CD14-positive monocyte (primary cell): ENCODE measurements around the gene E2F2. TPM values are rescaled to one million over a fixed set of nuclear protein-coding genes. Genes with fewer than 3 reads are reported as not detected.

Experiments used
- DNase-seq, 3 donors: peaks; one replicate each; pipeline ENCODE4 v3.0.0-alpha.2; 2011 to 2022
- H2AFZ ChIP-seq: 2 replicates; pipeline ENCODE4 v1.6.0; 2012; ENCODE audit warnings: mild to moderate bottlenecking, low read depth, low read length, inconsistent platforms; ENCODE audit not compliant: insufficient read depth, poor library complexity, severe bottlenecking
- H3K27ac ChIP-seq, 2 donors: 1 replicate in 1 of 2; 2 replicates in 1 of 2; pipeline ENCODE4 v1.5.1; 2012 to 2013; ENCODE audit warnings: low read length in 2 of 2, control low read depth in 1 of 2, inconsistent platforms in 1 of 2, low read depth in 1 of 2, mild to moderate bottlenecking in 1 of 2
- H3K27me3 ChIP-seq, 2 donors: one replicate each; pipeline versions ENCODE4 v1.6.0 to v1.6.1; 2011 to 2013; ENCODE audit warnings: low read length in 2 of 2; ENCODE audit not compliant: control insufficient read depth in 2 of 2, insufficient read depth in 2 of 2
- H3K36me3 ChIP-seq, 2 donors: replicated peaks in 1 of 2; 1 replicate in 1 of 2; 2 replicates in 1 of 2; pipeline versions ENCODE4 v1.5.1 to v1.6.1; 2012 to 2013; ENCODE audit warnings: low read length in 2 of 2, control low read depth in 1 of 2, inconsistent platforms in 1 of 2, mild to moderate bottlenecking in 1 of 2; ENCODE audit not compliant: insufficient read depth in 2 of 2, control insufficient read depth in 1 of 2
- H3K4me1 ChIP-seq, 2 donors: 1 replicate in 1 of 2; 2 replicates in 1 of 2; pipeline versions ENCODE4 v1.5.1 to v1.6.1; 2012 to 2013; ENCODE audit warnings: low read length in 2 of 2, control low read depth in 1 of 2, inconsistent platforms in 1 of 2, mild to moderate bottlenecking in 1 of 2, moderate library complexity in 1 of 2; ENCODE audit not compliant: insufficient read depth in 2 of 2, control insufficient read depth in 1 of 2
- H3K4me2 ChIP-seq: replicated peaks from 2 replicates; pipeline ENCODE3; 2012; ENCODE audit warnings: low read length, moderate library complexity, mild to moderate bottlenecking; ENCODE audit not compliant: poor library complexity, severe bottlenecking; ENCODE audit errors: extremely low read depth
- H3K4me3 ChIP-seq, 3 experiments: fragments of 200-600 bp in 1 of 3; sonication (generic) in 1 of 3; replicated peaks in 1 of 3; 1 replicate in 2 of 3; 2 replicates in 1 of 3; pipeline ENCODE4 v1.5.1; 2011 to 2013; ENCODE audit warnings: low read length in 3 of 3, mild to moderate bottlenecking in 3 of 3, control low read depth in 2 of 3, low read depth in 2 of 3, inconsistent platforms in 1 of 3, moderate library complexity in 1 of 3
- H3K79me2 ChIP-seq: 2 replicates; pipeline ENCODE4 v1.6.0; 2012; ENCODE audit warnings: mild to moderate bottlenecking, control low read depth, inconsistent platforms, low read length, moderate library complexity; ENCODE audit not compliant: insufficient read depth
- H3K9ac ChIP-seq: 2 replicates; pipeline ENCODE4 v1.6.0; 2017; ENCODE audit warnings: low read length, mild to moderate bottlenecking; ENCODE audit not compliant: insufficient read depth, poor library complexity, severe bottlenecking
- H3K9me3 ChIP-seq, 2 donors: replicated peaks in 1 of 2; 1 replicate in 1 of 2; 2 replicates in 1 of 2; pipeline versions ENCODE4 v1.5.1 to v1.6.1; 2012 to 2013; ENCODE audit warnings: low read length in 2 of 2, control low read depth in 1 of 2; ENCODE audit not compliant: control insufficient read depth in 1 of 2, insufficient read depth in 1 of 2
- H4K20me1 ChIP-seq: 2 replicates; pipeline ENCODE4 v1.6.0; 2012; ENCODE audit warnings: mild to moderate bottlenecking, low read length, control low read depth, moderate library complexity; ENCODE audit not compliant: insufficient read depth
- H3K27ac Mint-ChIP-seq, 7 donors: one replicate each; pipeline ENCODE4 v1.8.0; 2020; ENCODE audit warnings: mild to moderate bottlenecking in 7 of 7, mixed read lengths in 7 of 7, moderate library complexity in 6 of 7, inconsistent platforms in 2 of 7
- H3K27me3 Mint-ChIP-seq, 3 donors: one replicate each; pipeline ENCODE4 v1.8.0; 2021 to 2022; ENCODE audit warnings: low read depth in 3 of 3, mild to moderate bottlenecking in 3 of 3, mixed read lengths in 3 of 3, moderate library complexity in 3 of 3, inconsistent platforms in 1 of 3
- H3K36me3 Mint-ChIP-seq, 2 donors: one replicate each; pipeline ENCODE4 v1.8.0; 2020; ENCODE audit warnings: mixed read lengths in 2 of 2, inconsistent platforms in 1 of 2, mild to moderate bottlenecking in 1 of 2
- H3K4me1 Mint-ChIP-seq: one replicate; pipeline ENCODE4 v1.8.0; 2020; ENCODE audit warnings: mild to moderate bottlenecking, mixed read lengths
- H3K4me3 Mint-ChIP-seq, 2 donors: one replicate each; pipeline ENCODE4 v1.8.0; 2020; ENCODE audit warnings: mild to moderate bottlenecking in 2 of 2, mixed read lengths in 2 of 2, moderate library complexity in 1 of 2
- H3K9me3 Mint-ChIP-seq, 7 donors: one replicate each; pipeline ENCODE4 v1.8.0; 2020 to 2022; ENCODE audit warnings: mixed read lengths in 7 of 7, mild to moderate bottlenecking in 6 of 7, moderate library complexity in 6 of 7, inconsistent platforms in 2 of 7
- WGBS: methylation state at CpG from one replicate; pipeline ENCODE4 v1.1.5; 2013; ENCODE audit warnings: missing lambda C conversion rate; ENCODE audit not compliant: insufficient coverage; 5-methylcytosine and 5-hydroxymethylcytosine counted together
- intact Hi-C, 2 donors: fragments of 100-400 bp; cut with micrococcal nuclease; formaldehyde crosslinking; loops; one replicate each; pipeline versions ENCODE4 v1.15.0 to v1.15.1; 2023
- polyA plus RNA-seq, 3 donors: library from polyadenylated mRNA; depleted of rRNA in 1 of 3; unstranded in 2 of 3; stranded (reverse) in 1 of 3; fragments of 300-500 nt in 2 of 3; fragments of >200 nt in 1 of 3; fragmentation: Illumina TruSeq in 2 of 3; gene quantifications; 1 replicate in 2 of 3; 2 replicates in 1 of 3; pipeline ENCODE4 v1.2.3, GENCODE V29; 2012 to 2021
- TF ChIP-seq, protein P1 (sequence below): fragments of 200-600 bp; IDR thresholded peaks from one replicate; pipeline ENCODE4 v1.8.0; 2022; ENCODE audit warnings: antibody characterized with exemption, mild to moderate bottlenecking

Gene E2F2
- polyA plus RNA-seq, 3 donors: 0.24 to 4.7 (median 1.8) TPM

DNA sequence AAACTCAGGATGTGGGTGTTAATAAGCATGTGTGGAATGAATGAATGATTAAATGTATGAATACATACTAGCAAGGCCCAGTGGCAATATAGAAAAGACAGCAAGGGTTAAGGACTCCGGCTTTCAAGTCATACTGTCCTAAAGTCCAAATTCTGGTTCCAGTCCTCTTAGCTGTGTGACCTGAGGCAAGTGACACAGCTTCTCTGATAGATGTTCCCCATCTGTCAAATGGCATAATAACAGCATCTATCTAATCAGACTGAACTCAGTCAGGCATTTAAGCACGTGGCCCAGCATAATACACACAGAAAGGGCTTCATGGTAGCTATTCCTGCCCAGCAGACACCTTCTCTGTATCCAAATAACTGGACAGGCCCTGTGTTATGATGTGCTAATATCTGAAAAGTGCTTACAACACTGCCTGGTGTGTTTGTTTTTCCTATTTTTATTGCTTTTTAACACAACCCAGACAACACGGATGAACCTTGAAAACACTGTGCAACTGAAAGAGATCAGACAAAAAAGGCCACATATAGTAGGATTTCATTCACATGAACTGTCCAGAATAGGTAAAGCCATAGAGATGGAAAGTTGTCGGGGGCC lies 59.5 kb downstream of the E2F2 start:
- Mint-ChIP-seq H3K9me3 (peaks cover 0 to 1% (median 0%) of the 10 kb centered on the region in 7 donors), H3K4me3 (no peak overlapping the region), H3K4me1 (no peaks in the 10 kb centered on the region), H3K27me3 (peaks cover 5 to 11% (median 8%) of the 10 kb centered on the region in 3 donors), H3K27ac (no peak overlapping the region), H3K36me3 (no peaks in the 10 kb centered on the region)
- no peak overlapping the region for H2AFZ ChIP-seq
- H4K20me1 ChIP-seq: no peaks in the 10 kb centered on the region
- TF ChIP-seq, protein P1, sequence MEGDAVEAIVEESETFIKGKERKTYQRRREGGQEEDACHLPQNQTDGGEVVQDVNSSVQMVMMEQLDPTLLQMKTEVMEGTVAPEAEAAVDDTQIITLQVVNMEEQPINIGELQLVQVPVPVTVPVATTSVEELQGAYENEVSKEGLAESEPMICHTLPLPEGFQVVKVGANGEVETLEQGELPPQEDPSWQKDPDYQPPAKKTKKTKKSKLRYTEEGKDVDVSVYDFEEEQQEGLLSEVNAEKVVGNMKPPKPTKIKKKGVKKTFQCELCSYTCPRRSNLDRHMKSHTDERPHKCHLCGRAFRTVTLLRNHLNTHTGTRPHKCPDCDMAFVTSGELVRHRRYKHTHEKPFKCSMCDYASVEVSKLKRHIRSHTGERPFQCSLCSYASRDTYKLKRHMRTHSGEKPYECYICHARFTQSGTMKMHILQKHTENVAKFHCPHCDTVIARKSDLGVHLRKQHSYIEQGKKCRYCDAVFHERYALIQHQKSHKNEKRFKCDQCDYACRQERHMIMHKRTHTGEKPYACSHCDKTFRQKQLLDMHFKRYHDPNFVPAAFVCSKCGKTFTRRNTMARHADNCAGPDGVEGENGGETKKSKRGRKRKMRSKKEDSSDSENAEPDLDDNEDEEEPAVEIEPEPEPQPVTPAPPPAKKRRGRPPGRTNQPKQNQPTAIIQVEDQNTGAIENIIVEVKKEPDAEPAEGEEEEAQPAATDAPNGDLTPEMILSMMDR: no peak
- no peaks in the 10 kb centered on the region for H3K36me3 ChIP-seq
- H3K27ac ChIP-seq: no peak overlapping the region
- no peak overlapping the region for H3K4me3 ChIP-seq
- no peak for DNase-seq
- H3K79me2 ChIP-seq: no peaks in the 10 kb centered on the region
- H3K27me3 ChIP-seq: no peaks in the 10 kb centered on the region
- H3K4me1 ChIP-seq: no peaks in the 10 kb centered on the region
- H3K9me3 ChIP-seq: no peaks in the 10 kb centered on the region
- H3K9ac ChIP-seq: no peak overlapping the region
- intact Hi-C loops: no loop called here
- 82% methylated on average over 2 of the region's 4 CpGs for WGBS
- H3K4me2 ChIP-seq: no peak overlapping the region

DNA sequence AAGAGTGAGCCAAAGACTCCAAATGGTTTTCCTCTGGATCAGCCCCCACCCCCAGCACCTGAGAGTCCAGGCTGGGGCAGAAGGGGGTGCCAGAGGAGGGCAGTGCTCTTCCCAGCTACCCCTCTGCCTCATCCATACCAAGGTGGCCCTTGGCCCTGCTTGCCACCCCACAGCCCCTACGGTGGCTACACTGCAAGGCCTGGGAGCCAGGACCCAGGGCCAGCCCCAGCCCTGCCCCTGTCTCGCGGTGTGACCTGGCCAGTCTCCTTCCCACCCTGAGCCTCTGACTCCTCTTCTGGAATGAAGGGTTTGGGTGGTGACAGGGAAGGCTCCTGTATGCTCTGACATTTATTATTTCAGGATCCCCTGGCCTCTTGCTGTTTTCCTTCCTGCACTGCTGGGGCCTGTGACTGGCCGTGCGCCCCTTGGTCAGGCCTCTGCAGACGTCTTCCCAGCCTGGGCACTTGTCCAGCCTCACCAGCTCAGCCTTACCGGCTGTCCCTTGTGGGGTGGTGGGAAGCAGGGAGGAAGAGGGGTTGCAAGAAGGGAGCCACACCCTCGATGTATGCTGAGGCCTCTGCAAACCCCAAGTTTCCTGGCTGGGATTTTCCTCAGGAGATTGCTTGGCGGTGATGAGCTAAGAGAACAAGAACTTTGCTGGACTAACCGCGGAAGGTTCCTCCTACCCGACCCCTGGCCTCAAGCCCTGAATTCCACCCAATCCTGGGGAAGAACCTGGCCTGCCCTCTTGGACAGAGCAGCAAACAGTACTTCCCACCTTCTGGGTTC lies 60.6 kb downstream of the E2F2 start:
- TF ChIP-seq, protein P1: no peak
- Histone ChIP-seq H4K20me1 (no peaks in the 10 kb centered on the region), H3K27ac (no peak overlapping the region), H3K4me3 (no peak overlapping the region), H3K36me3 (no peaks in the 10 kb centered on the region), H3K27me3 (no peaks in the 10 kb centered on the region), H3K9ac (no peak overlapping the region), H3K9me3 (no peaks in the 10 kb centered on the region), H3K4me1 (no peaks in the 10 kb centered on the region), H3K4me2 (no peak overlapping the region), H2AFZ (no peak overlapping the region), H3K79me2 (no peaks in the 10 kb centered on the region)
- WGBS: 83% methylated on average over 7 of the region's 12 CpGs
- Mint-ChIP-seq H3K27me3 (peaks cover 3 to 10% (median 4%) of the 10 kb centered on the region in 3 donors), H3K36me3 (no peaks in the 10 kb centered on the region), H3K4me1 (no peaks in the 10 kb centered on the region), H3K9me3 (peaks cover 0 to 1% (median 0%) of the 10 kb centered on the region in 7 donors), H3K27ac (no peak overlapping the region), H3K4me3 (no peak overlapping the region)
- no peak for DNase-seq
- intact Hi-C loops: no loop called here
